Stimulated activated CD4-positive, alpha-beta T cell treated with anti-CD3 and anti-CD28 coated beads, TNF-alpha, amount 100 ng/mL, for 24 hours (primary cell): ENCODE measurements around the gene MLLT11.
A peak's percentile ranks its signal among the peaks of the same experiment; 100 is the strongest.

Experiments used
- DNase-seq, 3 experiments: peaks; one replicate each; pipeline ENCODE4 v3.0.0-alpha.2; 2020; ENCODE audit warnings: low read depth in 3 of 3

Gene MLLT11, protein sequence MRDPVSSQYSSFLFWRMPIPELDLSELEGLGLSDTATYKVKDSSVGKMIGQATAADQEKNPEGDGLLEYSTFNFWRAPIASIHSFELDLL

DNA sequence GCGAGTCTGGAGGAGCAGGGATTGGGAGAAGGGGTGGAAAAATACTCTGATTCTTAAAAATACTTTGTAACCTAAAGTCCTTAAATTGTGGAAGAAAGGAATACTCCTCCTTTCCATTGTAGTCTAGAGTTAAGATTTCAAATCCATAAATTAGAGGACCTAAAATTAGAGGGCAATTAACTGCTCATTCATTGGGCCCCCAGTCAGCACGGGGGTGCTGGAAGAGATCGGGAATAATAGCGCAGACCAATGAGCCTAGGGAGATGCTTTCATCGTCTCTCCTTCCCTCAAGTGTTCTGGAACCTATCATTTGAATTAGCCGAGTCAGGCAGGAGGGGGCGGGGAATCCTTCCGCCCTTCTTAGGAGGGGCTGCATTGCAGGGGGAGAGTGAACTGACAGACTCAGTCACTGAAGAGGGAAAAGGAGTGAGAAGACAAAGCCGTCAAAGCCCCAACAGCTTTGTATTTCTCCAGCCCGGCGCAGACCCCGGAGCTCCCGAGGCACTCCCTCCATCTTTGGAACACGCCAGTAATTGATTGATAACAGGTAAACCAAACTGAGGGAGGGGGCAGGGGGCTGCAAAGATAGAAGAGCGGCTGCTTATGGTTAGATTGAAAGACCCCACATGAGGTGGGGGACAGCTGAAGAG lies at the start of gene MLLT11:
MLLT11 (plus strand) TSS at position 391 of the 650 bp plus-strand sequence. CDS start 6,828 bp downstream, outside the sequence.
- no peak for DNase-seq

DNA sequence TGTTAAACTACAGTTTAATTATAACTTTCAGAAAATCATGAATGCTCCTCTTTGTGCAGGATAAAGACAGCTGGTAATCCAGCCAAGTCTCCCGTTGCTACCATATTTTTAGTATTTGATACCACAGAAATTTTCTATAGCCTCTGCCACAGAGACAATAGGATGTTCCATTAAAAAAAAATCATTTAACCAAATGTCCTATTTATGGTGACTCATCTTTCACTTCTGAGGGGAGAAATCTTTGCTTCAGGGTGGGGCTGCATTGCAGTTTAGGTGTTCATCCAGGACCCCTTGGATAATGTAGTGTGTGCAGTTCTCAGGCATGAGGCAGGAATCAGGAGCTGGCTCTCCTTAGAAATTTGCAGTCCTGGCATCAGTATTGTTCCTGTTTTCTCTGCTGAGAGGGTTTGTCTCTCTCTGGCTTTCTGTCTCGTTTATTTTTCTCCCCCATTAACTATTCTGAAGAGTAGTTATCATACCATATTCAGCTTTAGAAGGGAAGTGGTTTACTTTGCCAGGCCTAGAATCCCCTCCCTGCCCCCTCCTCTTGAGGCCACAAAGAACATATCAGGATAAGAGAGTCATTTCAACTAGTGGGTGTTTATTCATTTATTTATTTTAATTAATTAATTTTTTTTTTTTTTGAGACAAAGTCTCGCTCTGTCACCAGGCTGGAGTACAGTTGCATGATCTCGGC lies 48.9 kb upstream of the MLLT11 start:
- no peak for DNase-seq

DNA sequence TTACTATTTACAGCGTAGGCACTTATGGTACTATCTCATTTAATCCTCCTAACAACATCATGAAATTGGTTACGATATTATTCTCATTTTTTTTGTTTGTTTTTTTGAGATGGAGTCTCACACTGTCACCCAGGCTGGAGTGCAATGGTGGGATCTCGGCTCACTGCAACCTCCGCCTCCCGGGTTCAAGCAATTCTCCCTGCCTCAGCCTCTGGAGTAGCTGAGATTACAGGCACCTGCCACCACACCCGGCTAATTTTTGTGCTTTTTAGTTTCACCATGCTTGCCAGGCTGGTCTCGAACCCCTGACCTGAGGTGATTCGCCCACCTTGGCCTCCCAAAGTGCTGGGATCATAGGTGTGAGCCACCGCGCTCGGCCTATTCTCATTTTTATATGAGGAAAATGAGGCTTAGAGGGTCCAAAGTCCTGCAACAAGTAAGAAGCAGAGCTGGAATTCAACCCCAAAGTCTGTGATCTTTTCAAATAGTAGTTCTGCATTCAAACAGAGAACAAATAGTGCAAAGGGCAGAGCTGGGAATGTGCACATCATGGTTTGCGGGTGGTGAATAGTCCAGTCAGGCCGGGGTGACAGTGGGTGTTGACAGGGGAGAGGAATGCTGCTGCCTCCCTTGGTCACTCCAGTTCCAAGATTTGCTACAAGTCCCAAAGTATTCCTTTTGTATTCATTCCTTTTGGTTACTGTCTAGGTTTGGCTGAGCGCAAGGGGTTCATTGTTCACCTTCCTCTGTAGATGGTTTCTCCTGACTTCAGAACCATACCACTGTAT lies 47.3 kb upstream of the MLLT11 start:
- no peak for DNase-seq

DNA sequence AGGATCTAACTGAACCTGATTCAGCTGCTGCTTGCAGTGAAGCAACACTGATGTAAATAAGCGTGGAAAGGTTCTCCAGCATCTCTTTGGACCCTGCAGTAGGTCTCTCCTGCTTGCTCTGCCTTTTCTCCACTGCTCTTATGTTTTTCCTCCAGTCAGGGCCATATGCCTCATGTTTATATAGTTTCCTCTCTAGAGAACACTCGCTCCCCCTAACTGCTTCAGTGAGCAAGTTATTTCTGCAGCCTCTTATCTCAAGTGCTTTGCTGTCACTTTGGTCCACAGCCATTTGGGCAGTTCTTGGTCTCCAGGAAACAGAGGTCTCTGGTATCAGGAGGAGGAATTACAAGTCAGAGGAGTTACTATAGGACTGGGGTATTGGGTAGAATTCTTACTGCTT lies 46.7 kb upstream of the MLLT11 start:
- no peak for DNase-seq

DNA sequence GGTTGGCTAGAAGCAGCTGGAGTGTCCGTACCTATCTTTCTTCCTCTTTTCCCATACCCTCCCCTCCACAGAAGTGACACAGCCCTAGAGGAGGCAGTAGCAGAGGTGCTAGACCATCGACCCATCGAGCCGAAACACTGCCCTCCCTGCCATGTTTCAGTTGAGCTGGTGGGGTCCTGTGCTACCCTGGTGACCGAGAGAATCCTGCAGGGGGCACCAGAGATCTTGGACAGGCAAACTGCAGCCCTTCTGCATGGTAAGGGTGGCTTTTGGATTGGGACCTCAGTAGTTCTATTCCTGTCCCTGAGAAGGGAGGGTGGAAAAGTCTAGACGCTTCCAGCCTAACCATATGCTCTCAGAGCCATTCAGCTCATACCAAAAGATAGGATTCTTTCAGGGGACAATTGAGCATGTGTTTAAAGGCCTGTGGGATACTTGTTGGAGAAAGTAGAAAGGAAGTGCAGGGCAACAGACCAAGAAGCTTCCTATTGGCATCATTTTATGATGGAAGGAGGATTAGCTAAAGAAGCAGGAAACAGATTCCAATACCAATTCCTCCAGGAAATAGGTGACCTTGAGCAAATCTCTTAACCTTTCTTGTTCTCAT lies 35.6 kb upstream of the MLLT11 start:
- peak; percentile 66 to 77 (median 75) for DNase-seq

DNA sequence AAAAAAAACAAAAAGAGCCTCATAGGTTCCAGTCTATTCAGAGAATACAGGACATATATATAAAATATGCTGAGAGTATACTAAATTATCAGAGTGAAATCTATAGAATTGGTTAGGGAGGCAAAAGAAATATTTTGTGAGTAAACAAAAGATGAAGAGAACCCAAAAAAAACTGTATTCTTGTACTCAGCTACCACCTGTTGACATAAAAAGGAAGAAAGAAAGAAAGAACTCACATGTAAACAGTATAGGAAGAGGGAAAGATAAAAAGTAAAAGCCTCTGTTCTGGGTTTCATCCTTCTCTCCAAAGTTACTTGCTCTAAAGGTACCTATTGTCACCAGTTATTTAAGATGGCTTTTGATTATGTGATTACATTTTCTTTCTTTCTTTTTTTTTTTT lies 33.7 kb upstream of the MLLT11 start:
- DNase-seq, result no peak

DNA sequence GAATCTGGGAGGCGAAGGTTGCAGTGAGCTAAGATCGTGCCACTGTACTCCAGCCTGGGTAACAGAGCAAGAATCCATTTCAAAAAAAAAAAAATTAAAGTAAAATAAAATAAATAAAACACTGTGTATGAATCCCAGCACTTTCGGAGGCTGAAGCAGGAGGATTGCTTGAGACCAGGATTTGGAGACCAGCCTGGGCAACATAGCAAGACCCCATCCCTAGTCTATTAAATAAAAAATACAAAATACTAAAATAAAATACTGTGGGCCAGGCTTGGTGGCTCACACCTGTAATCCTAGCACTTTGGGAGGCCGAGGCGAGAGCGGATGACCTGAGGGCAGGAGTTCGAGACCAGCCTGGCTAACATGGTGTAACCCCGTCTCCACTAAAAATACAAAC lies 28.0 kb upstream of the MLLT11 start:
- no peak for DNase-seq

DNA sequence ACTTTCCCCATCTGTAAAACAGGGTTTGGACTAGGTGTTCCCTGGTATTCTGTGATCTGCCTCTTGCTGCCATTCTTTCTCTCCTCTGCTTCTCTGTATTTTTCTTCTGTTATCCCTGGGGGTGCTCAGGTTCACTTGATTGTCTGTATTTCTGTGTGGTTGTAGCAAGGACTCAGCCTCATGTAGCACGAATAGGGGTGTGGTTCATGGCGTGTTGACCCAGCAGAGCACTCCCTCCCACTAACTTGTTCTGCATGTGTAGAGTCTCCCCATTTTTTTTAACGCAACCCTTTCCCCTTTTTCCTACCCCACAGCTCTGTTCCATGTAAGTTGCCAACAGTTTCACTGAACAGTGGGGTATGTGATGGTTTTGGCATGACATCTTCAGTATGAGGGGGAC lies 25.0 kb upstream of the MLLT11 start:
- DNase-seq, result no peak

DNA sequence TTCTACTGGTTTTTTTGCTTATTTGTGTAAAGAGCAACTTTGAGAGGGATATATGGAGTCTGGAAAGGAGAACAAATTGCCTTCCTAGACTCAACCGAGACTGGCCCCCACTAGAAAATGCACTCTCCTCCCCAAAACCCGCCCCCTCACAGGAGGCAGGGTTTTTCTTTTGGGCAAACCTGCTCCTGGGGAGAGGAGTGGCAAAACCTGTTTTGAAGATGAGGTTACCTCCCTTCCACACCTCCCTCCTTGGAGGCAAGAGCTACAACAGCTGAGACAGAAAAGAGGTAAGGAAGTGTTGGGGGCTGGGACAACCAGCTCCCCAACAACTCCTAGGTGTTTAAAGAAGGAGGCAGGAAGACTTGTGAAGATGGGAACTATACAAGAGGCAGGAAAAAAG lies 23.8 kb upstream of the MLLT11 start, which contains the start of gene BNIPL:
BNIPL (plus strand) TSS at position 231 of the 400 bp plus-strand sequence; CDS start at position 371, 140 bp downstream.
- no peak for DNase-seq

DNA sequence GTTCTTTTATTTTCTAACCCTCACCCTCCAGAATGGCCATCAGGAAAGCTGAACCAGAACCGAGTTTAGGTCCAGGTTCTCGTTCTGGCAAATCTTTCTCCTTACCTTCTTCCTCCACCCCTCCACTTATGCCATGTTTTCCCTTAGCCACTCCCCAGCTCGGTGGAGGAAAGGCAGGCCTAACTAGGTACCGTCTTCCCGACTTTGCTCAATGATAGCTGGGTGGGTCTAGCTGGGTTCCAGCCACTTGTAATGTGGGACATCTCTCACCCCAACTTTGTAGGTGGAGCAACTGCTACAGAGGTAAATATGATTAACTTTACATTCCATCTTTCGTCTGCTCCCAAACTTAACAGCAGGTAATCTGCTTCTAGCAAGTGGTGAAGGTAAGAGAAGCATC lies 23.2 kb upstream of the MLLT11 start:
- no peak for DNase-seq

DNA sequence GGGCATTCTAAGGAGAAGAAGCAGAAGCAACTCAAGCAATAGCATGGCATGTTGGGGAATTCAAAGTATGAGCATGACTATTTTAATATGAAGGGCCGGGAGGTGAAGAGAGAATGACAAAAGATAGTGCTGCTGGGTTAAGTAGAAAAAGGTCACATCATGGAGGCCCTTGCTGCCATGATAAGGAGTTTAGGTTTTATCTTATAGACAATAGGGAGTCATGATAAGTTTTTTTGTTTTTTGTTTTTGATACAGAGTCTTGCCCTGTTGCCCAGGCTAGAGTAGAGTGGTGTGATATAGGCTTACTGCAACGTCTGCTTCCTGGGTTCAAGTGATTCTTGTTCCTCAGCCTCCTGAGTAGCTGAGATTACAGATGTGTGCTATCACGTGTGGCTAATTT lies 20.7 kb upstream of the MLLT11 start:
- DNase-seq, result no peak

DNA sequence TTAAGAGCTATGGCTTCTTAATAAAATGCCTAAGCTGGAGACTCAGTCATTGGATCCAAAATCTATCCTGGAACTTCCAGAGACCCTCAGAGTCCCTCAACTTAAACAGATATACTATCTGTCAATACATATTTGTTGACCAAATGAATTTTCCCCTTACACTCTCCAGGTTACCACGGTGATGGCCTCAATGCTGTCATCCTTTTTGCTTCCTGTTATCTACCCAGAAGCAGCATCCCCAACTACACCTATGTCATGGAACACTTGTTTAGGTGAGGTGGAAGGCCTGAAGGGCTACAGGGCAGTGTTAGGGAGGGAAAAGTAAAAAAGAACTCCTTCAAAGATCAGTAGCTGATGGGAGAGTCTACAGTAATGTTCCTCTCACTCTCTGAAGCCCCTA lies 17.0 kb upstream of the MLLT11 start:
- DNase-seq, result no peak

DNA sequence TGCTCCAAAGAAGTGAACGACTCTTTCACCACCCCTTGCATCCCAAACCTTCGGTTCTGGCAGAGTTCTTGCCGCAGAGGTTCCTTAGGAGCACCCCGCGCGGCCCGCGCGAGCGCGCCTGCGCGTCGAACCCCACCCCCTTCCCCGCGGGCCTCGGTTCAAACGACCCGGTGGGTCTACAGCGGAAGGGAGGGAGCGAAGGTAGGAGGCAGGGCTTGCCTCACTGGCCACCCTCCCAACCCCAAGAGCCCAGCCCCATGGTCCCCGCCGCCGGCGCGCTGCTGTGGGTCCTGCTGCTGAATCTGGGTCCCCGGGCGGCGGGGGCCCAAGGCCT lies 12.6 kb upstream of the MLLT11 start, which contains the start of gene C1orf56:
C1orf56 (plus strand) TSS at position 161 of the 334 bp plus-strand sequence; CDS start at position 258, 97 bp downstream.
- DNase-seq, result peak in 2 of 3 experiments; percentile 48 to 57

DNA sequence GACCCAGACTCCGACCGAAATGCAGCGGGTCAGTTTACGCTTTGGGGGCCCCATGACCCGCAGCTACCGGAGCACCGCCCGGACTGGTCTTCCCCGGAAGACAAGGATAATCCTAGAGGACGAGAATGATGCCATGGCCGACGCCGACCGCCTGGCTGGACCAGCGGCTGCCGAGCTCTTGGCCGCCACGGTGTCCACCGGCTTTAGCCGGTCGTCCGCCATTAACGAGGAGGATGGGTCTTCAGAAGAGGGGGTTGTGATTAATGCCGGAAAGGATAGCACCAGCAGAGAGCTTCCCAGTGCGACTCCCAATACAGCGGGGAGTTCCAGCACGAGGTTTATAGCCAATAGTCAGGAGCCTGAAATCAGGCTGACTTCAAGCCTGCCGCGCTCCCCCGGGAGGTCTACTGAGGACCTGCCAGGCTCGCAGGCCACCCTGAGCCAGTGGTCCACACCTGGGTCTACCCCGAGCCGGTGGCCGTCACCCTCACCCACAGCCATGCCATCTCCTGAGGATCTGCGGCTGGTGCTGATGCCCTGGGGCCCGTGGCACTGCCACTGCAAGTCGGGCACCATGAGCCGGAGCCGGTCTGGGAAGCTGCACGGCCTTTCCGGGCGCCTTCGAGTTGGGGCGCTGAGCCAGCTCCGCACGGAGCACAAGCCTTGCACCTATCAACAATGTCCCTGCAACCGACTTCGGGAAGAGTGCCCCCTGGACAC lies 12.1 kb upstream of the MLLT11 start:
- peak in 1 of 3 experiments; percentile 49 for DNase-seq

DNA sequence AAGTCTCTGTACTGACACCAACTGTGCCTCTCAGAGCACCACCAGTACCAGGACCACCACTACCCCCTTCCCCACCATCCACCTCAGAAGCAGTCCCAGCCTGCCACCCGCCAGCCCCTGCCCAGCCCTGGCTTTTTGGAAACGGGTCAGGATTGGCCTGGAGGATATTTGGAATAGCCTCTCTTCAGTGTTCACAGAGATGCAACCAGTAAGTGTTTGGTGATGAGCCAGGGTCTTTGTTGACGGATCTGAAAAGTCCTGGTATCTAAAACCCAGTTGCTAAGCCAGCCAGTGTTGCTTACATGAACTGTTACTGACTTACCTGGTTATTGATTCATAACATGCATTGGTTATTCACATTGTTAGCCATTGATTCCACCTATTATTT lies 11.6 kb upstream of the MLLT11 start:
- no peak for DNase-seq

DNA sequence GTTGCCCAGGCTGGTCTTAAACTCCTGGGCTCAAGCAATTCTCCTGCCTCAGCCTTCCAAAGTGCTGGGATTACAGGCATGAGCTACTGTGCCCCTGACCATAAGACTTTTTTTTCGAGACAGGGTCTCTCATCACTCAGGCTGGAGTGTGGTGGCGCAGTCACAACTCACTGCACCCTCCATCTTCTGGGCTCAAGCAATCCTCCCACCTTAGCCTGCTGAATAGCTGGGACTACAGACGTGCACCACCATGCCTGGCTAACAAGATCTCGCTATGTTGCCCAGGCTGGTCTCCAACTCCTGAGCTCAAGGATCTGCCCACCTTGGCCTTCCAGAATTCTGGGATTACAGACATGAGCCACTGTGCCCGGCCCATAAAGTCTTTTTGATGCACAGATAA lies 10.7 kb upstream of the MLLT11 start:
- DNase-seq, result no peak

DNA sequence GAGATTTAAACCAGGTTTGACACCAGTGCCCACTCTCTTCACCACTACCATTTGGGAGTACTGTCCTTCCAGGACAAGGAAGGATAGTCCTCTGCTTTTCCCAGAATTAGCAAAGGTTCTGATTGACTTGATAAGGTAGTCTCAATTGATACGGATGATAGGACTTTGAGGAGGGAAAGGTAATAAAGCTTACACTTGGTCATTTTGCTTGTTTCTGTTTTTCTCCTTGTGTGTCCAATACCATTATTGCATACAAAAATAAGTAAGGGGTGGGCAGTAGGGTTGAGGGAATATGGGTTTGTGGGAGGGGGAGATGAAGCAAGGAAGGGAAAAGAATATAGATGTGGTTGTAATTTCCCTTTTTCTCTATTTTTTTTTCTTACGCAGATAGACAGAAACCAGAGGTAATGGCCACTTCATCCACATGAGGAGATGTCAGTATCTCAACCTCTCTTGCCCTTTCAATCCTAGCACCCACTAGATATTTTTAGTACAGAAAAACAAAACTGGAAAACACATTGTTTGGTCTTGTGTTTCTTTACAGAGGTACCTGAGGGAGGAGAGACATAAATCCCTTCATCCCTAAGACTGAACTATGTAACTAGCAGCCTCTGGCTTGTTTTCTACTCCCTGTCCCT lies 10.0 kb upstream of the MLLT11 start:
- no peak for DNase-seq

DNA sequence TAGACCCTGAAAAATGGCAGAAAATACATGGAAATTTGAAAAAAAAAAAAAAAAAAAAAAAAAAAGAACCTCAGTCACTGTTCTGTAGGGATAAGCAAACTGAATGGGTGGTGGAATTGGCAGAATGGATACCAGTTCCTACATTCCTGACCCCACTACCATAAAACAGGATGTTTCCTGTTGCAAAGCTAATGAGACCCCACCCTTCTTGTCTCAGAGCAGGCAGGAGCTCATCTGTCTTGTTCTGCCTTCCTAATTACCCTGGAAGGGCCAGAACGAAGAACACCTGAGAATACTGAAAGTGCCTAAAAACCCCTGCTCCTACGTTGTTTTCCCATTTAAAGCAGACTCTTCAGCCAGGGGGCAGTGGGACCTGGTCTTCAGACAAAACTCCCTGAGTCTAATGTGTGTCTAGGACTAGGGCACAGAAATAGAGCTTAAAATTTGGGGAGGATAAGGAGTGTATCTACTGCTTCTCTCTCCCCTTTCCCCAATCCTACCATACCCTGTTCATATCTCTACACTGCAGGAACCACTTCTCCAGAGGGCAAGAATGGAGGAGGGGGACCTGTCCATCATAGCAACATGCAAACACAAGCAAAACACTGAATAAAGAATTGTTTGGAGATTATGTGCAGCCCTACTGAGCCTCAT lies 8.7 kb upstream of the MLLT11 start:
- no peak for DNase-seq

DNA sequence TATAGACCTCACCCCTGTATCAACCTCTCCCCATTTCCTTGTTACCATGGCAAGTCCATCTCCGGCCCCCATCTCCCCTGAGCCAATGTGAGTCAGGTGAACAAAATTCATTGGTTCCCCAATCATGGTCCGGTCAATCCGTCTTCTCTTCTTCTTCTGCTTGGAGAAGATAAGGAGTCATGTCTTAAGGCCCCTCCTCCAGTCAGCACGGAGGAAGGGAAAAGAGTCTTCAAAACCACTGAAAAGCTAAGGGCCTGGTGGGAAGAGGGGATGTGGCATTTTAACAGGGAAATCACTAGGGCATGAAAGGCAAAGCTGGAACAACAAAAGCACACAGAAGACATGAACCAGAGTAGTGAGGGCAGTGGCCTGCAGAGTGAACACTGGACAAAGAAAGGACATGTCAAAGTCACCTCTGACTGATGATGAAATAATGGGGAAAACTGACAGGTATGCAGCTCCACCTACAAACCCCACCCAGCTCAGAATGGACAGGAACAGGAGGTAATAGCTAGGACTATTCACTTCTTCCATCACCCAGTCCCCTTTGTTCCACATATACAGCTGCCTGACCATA lies 5.1 kb upstream of the MLLT11 start:
- DNase-seq, result no peak

DNA sequence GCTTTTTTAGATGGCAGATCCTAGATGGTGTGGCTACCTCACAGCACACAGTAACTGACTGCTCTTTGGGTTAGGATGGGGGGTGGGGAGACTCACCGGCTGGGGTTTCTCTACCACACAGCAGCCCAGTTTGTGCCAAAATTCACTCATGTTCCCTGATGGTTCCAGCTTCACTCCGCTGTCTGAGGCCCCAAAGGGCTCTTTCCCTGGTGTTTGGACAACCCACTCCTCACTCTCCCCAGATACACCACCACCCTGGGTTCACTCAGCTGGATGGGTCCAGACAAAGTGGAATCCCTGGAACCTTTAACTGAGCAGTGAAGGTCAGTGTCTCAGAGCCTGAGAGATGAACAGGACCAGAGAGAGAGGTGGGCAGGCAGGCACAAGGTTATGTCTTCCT lies 4.6 kb upstream of the MLLT11 start:
- DNase-seq, result no peak
